Keratinocyte (primary cell): ENCODE measurements around the gene EVC.

Experiments used
- EZH2 ChIP-seq: IDR thresholded peaks from one replicate; pipeline ENCODE4 v1.6.1; 2012; ENCODE audit warnings: inconsistent platforms, mild to moderate bottlenecking, low read length, moderate library complexity
- TF ChIP-seq, protein P1 (sequence below), 3 experiments: IDR thresholded peaks in 1 of 3; conservative IDR thresholded peaks in 1 of 3; optimal IDR thresholded peaks in 1 of 3; 2 replicates in 2 of 3; 3 replicates in 1 of 3; pipeline versions ENCODE3 to v1.5.1; 2011; ENCODE audit warnings: low read length in 3 of 3, mild to moderate bottlenecking in 3 of 3, moderate library complexity in 2 of 3, control low read depth in 1 of 3, inconsistent platforms in 1 of 3; ENCODE audit not compliant: insufficient read depth in 2 of 3; ENCODE audit errors: extremely low read depth in 1 of 3

GRCh38 chr4:5686338-5686737, 24.7 kb upstream of the EVC start:
- TF ChIP-seq, protein P1, sequence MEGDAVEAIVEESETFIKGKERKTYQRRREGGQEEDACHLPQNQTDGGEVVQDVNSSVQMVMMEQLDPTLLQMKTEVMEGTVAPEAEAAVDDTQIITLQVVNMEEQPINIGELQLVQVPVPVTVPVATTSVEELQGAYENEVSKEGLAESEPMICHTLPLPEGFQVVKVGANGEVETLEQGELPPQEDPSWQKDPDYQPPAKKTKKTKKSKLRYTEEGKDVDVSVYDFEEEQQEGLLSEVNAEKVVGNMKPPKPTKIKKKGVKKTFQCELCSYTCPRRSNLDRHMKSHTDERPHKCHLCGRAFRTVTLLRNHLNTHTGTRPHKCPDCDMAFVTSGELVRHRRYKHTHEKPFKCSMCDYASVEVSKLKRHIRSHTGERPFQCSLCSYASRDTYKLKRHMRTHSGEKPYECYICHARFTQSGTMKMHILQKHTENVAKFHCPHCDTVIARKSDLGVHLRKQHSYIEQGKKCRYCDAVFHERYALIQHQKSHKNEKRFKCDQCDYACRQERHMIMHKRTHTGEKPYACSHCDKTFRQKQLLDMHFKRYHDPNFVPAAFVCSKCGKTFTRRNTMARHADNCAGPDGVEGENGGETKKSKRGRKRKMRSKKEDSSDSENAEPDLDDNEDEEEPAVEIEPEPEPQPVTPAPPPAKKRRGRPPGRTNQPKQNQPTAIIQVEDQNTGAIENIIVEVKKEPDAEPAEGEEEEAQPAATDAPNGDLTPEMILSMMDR (optimal IDR thresholded peaks at IDR 0.05 in 1 of 3, IDR thresholded peaks at IDR 0.05 in 1 of 3, conservative IDR thresholded peaks at IDR 0.05 in 1 of 3; ENCODE audit: extremely low read depth in 1 of 3, insufficient read depth in 2 of 3, low read length in 3 of 3) = no peak
- TF ChIP-seq EZH2 = no peak
